ENCODE results near the gene RNF222.
"Not testable (repeated sequence)": the region's sequence is repeated elsewhere in the genome, so short reads cannot be mapped to it uniquely, and the experiment has no call there.

Gene RNF222

GRCh38 chr17:8382052-8382879 lies 15.4 kb downstream of the RNF222 start:
- no peak for DNase-seq (ENCODE audit: low spot score)

GRCh38 chr17:8380049-8380448 lies 17.6 kb downstream of the RNF222 start:
- DNase-seq (ENCODE audit: low spot score) = no peak

GRCh38 chr17:8378117-8378516 lies 19.5 kb downstream of the RNF222 start:
- not testable (repeated sequence) for DNase-seq (ENCODE audit: low spot score)

GRCh38 chr17:8377422-8377821 lies 20.2 kb downstream of the RNF222 start:
- DNase-seq (ENCODE audit: low spot score) = no peak

- peak; percentile 84 for DNase-seq (ENCODE audit: low spot score)
These were observed 21.2 kb downstream of the RNF222 start, which contains the start of gene KRABD2 for GRCh38 chr17:8376271-8377067. Gene KRABD2, minus strand, starts transcription at chr17:8376704.

GRCh38 chr17:8375738-8376259 lies 21.8 kb downstream of the RNF222 start:
- DNase-seq (ENCODE audit: low spot score) = no peak

GRCh38 chr17:8373856-8374255 lies 23.8 kb downstream of the RNF222 start:
- not testable (repeated sequence) for DNase-seq (ENCODE audit: low spot score)

GRCh38 chr17:8372422-8372821 lies 25.2 kb downstream of the RNF222 start:
- no peak for DNase-seq (ENCODE audit: low spot score)

GRCh38 chr17:8371786-8372185 lies 25.8 kb downstream of the RNF222 start:
- DNase-seq (ENCODE audit: low spot score) = no peak

- no peak for DNase-seq (ENCODE audit: low spot score)
These were observed 27.7 kb downstream of the RNF222 start for GRCh38 chr17:8369944-8370343.

GRCh38 chr17:8368193-8368592 lies 29.4 kb downstream of the RNF222 start:
- DNase-seq (ENCODE audit: low spot score) = no peak

- peak; percentile 59 for DNase-seq (ENCODE audit: low spot score)
These were observed 31.4 kb downstream of the RNF222 start for GRCh38 chr17:8366231-8366630.

- no peak for DNase-seq (ENCODE audit: low spot score)
These were observed 32.5 kb downstream of the RNF222 start for GRCh38 chr17:8365143-8365542.

GRCh38 chr17:8362651-8363332 lies 34.8 kb downstream of the RNF222 start:
- DNase-seq (ENCODE audit: low spot score) = no peak

- peak; percentile 36 for DNase-seq (ENCODE audit: low spot score)
These were observed 36.9 kb downstream of the RNF222 start for GRCh38 chr17:8360751-8361150.

GRCh38 chr17:8360260-8360659 lies 37.4 kb downstream of the RNF222 start:
- DNase-seq (ENCODE audit: low spot score) = peak; percentile 59

- peak; percentile 96 for DNase-seq (ENCODE audit: low spot score)
These were observed 37.9 kb downstream of the RNF222 start for GRCh38 chr17:8359769-8360168.

GRCh38 chr17:8357910-8358309 lies 39.7 kb downstream of the RNF222 start:
- no peak for DNase-seq (ENCODE audit: low spot score)

GRCh38 chr17:8354236-8354635 lies 43.4 kb downstream of the RNF222 start:
- no peak for DNase-seq (ENCODE audit: low spot score)

GRCh38 chr17:8353736-8354135 lies 43.9 kb downstream of the RNF222 start:
- no peak for DNase-seq (ENCODE audit: low spot score)

- DNase-seq (ENCODE audit: low spot score) = no peak
These were observed 47.3 kb downstream of the RNF222 start for GRCh38 chr17:8350339-8350738.

GRCh38 chr17:8347001-8347400 lies 50.6 kb downstream of the RNF222 start:
- not testable (repeated sequence) for DNase-seq (ENCODE audit: low spot score)
